GM18526 (cell line): Measurements from ENCODE around the gene DCP2.

Experiments
- POLR2A ChIP-seq: IDR thresholded peaks from 3 replicates; pipeline ENCODE4 v1.6.1; 2011; ENCODE audit not compliant: insufficient read length; ENCODE audit errors: extremely low read depth

Gene DCP2

GRCh38 chr5:112958093-112959088 lies 18.2 kb upstream of the DCP2 start:
- no peak for TF ChIP-seq POLR2A

- no peak for TF ChIP-seq POLR2A
Measured at GRCh38 chr5:112960315-112960714, 16.3 kb upstream of the DCP2 start.

- no peak for TF ChIP-seq POLR2A
Measured at GRCh38 chr5:112960863-112961504, 15.6 kb upstream of the DCP2 start.

GRCh38 chr5:112965733-112966306 lies 10.8 kb upstream of the DCP2 start:
- no peak for TF ChIP-seq POLR2A

- no peak for TF ChIP-seq POLR2A
Measured at GRCh38 chr5:112967520-112968083, 9.0 kb upstream of the DCP2 start.

GRCh38 chr5:112968411-112969106 lies 8.0 kb upstream of the DCP2 start:
- no peak for TF ChIP-seq POLR2A

GRCh38 chr5:112971276-112971675 lies 5.3 kb upstream of the DCP2 start:
- no peak for TF ChIP-seq POLR2A

GRCh38 chr5:112973036-112973435 lies 3.6 kb upstream of the DCP2 start:
- no peak for TF ChIP-seq POLR2A

GRCh38 chr5:112973904-112974303 lies 2.7 kb upstream of the DCP2 start:
- no peak for TF ChIP-seq POLR2A

GRCh38 chr5:112974901-112975300 lies 1.7 kb upstream of the DCP2 start:
- TF ChIP-seq POLR2A = no peak

- TF ChIP-seq POLR2A = no peak
Measured at GRCh38 chr5:112975721-112976431, 722 bp upstream of the DCP2 start.

GRCh38 chr5:112977440-112977861 lies 853 bp downstream of the DCP2 start:
- TF ChIP-seq POLR2A = no peak

GRCh38 chr5:112978836-112979235 lies 2.2 kb downstream of the DCP2 start:
- TF ChIP-seq POLR2A = no peak

- no peak for TF ChIP-seq POLR2A
Measured at GRCh38 chr5:112979723-112980122, 3.1 kb downstream of the DCP2 start.
